ENCODE data around the gene SOX4.
A peak's percentile ranks its signal among the peaks of the same experiment; 100 is the strongest.

The SOX4 gene

DNA sequence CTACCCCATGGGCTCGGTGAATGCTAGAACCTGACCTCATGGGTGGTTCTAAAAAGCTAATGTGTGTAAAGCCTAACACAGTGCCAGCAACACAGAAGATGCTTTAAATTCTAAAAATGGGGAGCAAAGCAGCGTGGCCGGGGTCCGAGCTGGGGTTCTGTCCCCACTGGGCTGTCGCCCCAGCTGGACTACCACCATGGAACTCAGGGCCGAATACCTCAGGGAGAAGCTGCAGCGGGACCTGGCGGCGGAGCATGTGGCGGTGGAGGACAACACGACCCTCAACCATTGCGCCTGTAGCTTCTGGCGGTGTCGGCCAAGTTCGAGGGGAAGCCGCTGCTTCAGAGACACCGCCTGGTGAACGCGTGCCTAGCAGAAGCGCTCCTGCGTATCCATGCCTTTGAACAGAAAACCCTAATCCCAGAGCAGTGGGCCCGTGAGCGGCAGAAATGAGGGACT lies 8.4 kb downstream of the SOX4 start:
- no peak for DNase-seq
- 97% methylated on average over 23 of the region's 23 CpGs for WGBS
- Histone ChIP-seq H3K4me3 (ENCODE audit: insufficient read depth in 1 of 2, low read depth in 1 of 2, low read length in 2 of 2) (no peak overlapping the region), H3K79me1 (replicated peaks; ENCODE audit: low read length, poor library complexity, severe bottlenecking) (no peaks in the 10 kb centered on the region), H2AFZ (ENCODE audit: low read depth, low read length) (no peak overlapping the region), H3K9ac (ENCODE audit: low read length) (no peak overlapping the region), H3K18ac (ENCODE audit: low read depth in 1 of 2, low read length in 2 of 2) (no peak overlapping the region), H2BK5ac (ENCODE audit: low read depth, low read length, poor library complexity, severe bottlenecking) (no peak overlapping the region), H3K23ac (ENCODE audit: low read length in 2 of 2) (no peak overlapping the region), H3K4ac (ENCODE audit: low read depth in 1 of 2, low read length in 2 of 2) (no peak overlapping the region), H3K9me3 (ENCODE audit: control insufficient read depth, low read length) (no peaks in the 10 kb centered on the region), H3K14ac (ENCODE audit: low read length in 2 of 2) (no peak overlapping the region), H3K36me3 (ENCODE audit: control insufficient read depth in 1 of 2, insufficient read depth in 2 of 2, low read depth in 1 of 2, low read length in 2 of 2) (peaks cover 0 to 4% of the 10 kb centered on the region in 2 experiments), H2AK5ac (ENCODE audit: low read length, severe bottlenecking) (no peak overlapping the region), H2BK120ac (ENCODE audit: low read depth, low read length) (no peak overlapping the region), H3K4me2 (ENCODE audit: low read length, poor library complexity, severe bottlenecking) (no peak overlapping the region), H4K8ac (ENCODE audit: low read length) (no peak overlapping the region), H4K91ac (ENCODE audit: low read length) (no peak overlapping the region), H2BK15ac (ENCODE audit: low read depth, poor library complexity, severe bottlenecking) (no peak overlapping the region), H3K4me1 (ENCODE audit: control insufficient read depth, insufficient read depth, low read depth, low read length) (peaks cover 1% of the 10 kb centered on the region), H3K27me3 (ENCODE audit: control insufficient read depth in 1 of 2, insufficient read depth in 1 of 2, low read length in 2 of 2) (no peaks in the 10 kb centered on the region), H2BK12ac (ENCODE audit: low read length in 2 of 2) (no peak overlapping the region), H3K27ac (ENCODE audit: low read length, poor library complexity, severe bottlenecking) (no peak overlapping the region)

DNA sequence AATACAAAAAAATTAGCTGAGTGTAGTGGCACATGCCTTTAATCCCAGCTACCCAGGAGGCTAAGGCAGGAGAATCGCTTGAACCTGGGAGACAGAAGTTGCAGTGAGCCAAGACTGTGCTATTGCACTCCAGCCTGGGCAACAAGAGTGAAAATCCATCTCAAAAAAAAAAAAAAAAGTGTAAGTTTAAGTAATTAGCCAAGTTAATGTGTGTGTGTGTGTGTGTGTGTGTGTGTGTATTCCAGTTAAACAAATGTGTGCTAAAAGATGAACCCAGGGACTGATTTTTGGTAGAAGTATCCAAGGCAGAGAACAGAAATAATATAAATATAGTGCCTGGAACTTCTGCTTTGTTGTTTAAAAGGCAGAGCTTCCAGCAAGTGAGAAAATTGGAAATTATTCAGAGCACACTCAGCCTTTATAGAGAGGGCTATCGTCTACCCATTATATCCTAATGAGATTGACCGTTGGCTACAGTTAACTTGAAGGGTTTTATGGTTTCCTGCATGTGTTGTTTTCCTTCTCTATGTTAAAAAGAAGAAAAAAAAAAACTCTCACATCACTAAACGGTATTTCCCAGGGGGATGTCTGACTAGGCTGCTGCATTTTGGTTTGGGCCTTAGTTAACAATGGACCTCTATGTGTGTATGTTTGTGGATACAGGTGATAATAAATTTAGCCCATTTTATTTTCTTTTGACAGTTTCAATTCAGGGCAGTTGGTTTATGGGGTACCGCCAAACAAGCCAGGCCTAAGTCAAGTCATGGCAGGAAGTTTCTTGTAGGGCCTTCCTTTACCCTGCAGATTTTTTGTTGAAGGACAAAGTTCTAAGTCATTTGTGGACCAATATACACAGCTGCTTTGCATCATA lies 9.8 kb downstream of the SOX4 start:
- H2BK5ac ChIP-seq (ENCODE audit: low read depth, low read length, poor library complexity, severe bottlenecking), result peak overlapping the region; percentile 51
- no peaks in the 10 kb centered on the region for H3K27me3 ChIP-seq (ENCODE audit: control insufficient read depth in 1 of 2, insufficient read depth in 1 of 2, low read length in 2 of 2)
- H4K91ac ChIP-seq (ENCODE audit: low read length), result no peak overlapping the region
- H3K9ac ChIP-seq (ENCODE audit: low read length), result no peak overlapping the region
- H3K4me3 ChIP-seq (ENCODE audit: insufficient read depth in 1 of 2, low read depth in 1 of 2, low read length in 2 of 2), result no peak overlapping the region
- H3K4ac ChIP-seq (ENCODE audit: low read depth in 1 of 2, low read length in 2 of 2), result no peak overlapping the region
- no peak overlapping the region for H2BK15ac ChIP-seq (ENCODE audit: low read depth, poor library complexity, severe bottlenecking)
- no peaks in the 10 kb centered on the region for H3K79me1 ChIP-seq (replicated peaks; ENCODE audit: low read length, poor library complexity, severe bottlenecking)
- no peak overlapping the region for H4K8ac ChIP-seq (ENCODE audit: low read length)
- H2AFZ ChIP-seq (ENCODE audit: low read depth, low read length), result no peak overlapping the region
- peaks cover 1% of the 10 kb centered on the region for H3K4me1 ChIP-seq (ENCODE audit: control insufficient read depth, insufficient read depth, low read depth, low read length)
- no peak overlapping the region for H3K4me2 ChIP-seq (ENCODE audit: low read length, poor library complexity, severe bottlenecking)
- no peak for DNase-seq
- no peak overlapping the region for H3K14ac ChIP-seq (ENCODE audit: low read length in 2 of 2)
- H3K36me3 ChIP-seq (ENCODE audit: control insufficient read depth in 1 of 2, insufficient read depth in 2 of 2, low read depth in 1 of 2, low read length in 2 of 2), result peaks cover 0 to 4% of the 10 kb centered on the region in 2 experiments
- H3K9me3 ChIP-seq (ENCODE audit: control insufficient read depth, low read length), result no peaks in the 10 kb centered on the region
- 76% methylated on average over 3 of the region's 5 CpGs for WGBS
- H3K23ac ChIP-seq (ENCODE audit: low read length in 2 of 2), result no peak overlapping the region
- no peak overlapping the region for H3K27ac ChIP-seq (ENCODE audit: low read length, poor library complexity, severe bottlenecking)
- no peak overlapping the region for H2AK5ac ChIP-seq (ENCODE audit: low read length, severe bottlenecking)
- H2BK12ac ChIP-seq (ENCODE audit: low read length in 2 of 2), result no peak overlapping the region
- no peak overlapping the region for H3K18ac ChIP-seq (ENCODE audit: low read depth in 1 of 2, low read length in 2 of 2)
- H2BK120ac ChIP-seq (ENCODE audit: low read depth, low read length), result no peak overlapping the region

DNA sequence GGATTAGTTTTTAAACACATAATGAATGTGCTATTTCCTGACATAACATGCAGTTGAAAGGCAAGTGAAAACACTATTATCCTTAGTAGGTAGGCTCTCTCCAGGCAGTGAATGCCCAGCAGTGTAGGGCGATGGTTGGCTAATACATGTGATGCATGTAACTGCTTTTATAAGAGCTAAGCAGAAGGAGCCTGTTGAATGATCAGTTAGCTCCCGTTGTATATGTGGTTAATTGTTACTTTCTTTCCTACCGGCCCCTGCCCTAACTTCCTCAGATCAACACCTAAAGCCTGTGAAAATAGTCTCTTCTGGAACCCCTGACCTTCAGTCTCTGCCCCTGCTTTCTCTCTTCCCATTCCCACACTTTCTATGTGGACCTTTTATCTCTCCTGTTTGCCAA lies 10.5 kb downstream of the SOX4 start:
- H2BK120ac ChIP-seq (ENCODE audit: low read depth, low read length), result no peak overlapping the region
- no peak overlapping the region for H3K4ac ChIP-seq (ENCODE audit: low read depth in 1 of 2, low read length in 2 of 2)
- H2BK5ac ChIP-seq (ENCODE audit: low read depth, low read length, poor library complexity, severe bottlenecking), result no peak overlapping the region
- no peaks in the 10 kb centered on the region for H3K27me3 ChIP-seq (ENCODE audit: control insufficient read depth in 1 of 2, insufficient read depth in 1 of 2, low read length in 2 of 2)
- H4K8ac ChIP-seq (ENCODE audit: low read length), result no peak overlapping the region
- H2BK12ac ChIP-seq (ENCODE audit: low read length in 2 of 2), result no peak overlapping the region
- no peak overlapping the region for H2AK5ac ChIP-seq (ENCODE audit: low read length, severe bottlenecking)
- no peak overlapping the region for H3K18ac ChIP-seq (ENCODE audit: low read depth in 1 of 2, low read length in 2 of 2)
- no peak overlapping the region for H3K4me2 ChIP-seq (ENCODE audit: low read length, poor library complexity, severe bottlenecking)
- no peak overlapping the region for H3K14ac ChIP-seq (ENCODE audit: low read length in 2 of 2)
- no peak overlapping the region for H3K4me3 ChIP-seq (ENCODE audit: insufficient read depth in 1 of 2, low read depth in 1 of 2, low read length in 2 of 2)
- DNase-seq, result no peak
- 88% methylated on average over 3 of the region's 3 CpGs for WGBS
- H3K27ac ChIP-seq (ENCODE audit: low read length, poor library complexity, severe bottlenecking), result no peak overlapping the region
- H3K9ac ChIP-seq (ENCODE audit: low read length), result no peak overlapping the region
- H3K23ac ChIP-seq (ENCODE audit: low read length in 2 of 2), result no peak overlapping the region
- peaks cover 0 to 4% of the 10 kb centered on the region in 2 experiments for H3K36me3 ChIP-seq (ENCODE audit: control insufficient read depth in 1 of 2, insufficient read depth in 2 of 2, low read depth in 1 of 2, low read length in 2 of 2)
- peaks cover under 1% of the 10 kb centered on the region for H3K4me1 ChIP-seq (ENCODE audit: control insufficient read depth, insufficient read depth, low read depth, low read length)
- H2BK15ac ChIP-seq (ENCODE audit: low read depth, poor library complexity, severe bottlenecking), result no peak overlapping the region
- H4K91ac ChIP-seq (ENCODE audit: low read length), result no peak overlapping the region
- H3K9me3 ChIP-seq (ENCODE audit: control insufficient read depth, low read length), result no peaks in the 10 kb centered on the region
- H3K79me1 ChIP-seq (replicated peaks; ENCODE audit: low read length, poor library complexity, severe bottlenecking), result no peaks in the 10 kb centered on the region
- peak overlapping the region; percentile 14 for H2AFZ ChIP-seq (ENCODE audit: low read depth, low read length)

DNA sequence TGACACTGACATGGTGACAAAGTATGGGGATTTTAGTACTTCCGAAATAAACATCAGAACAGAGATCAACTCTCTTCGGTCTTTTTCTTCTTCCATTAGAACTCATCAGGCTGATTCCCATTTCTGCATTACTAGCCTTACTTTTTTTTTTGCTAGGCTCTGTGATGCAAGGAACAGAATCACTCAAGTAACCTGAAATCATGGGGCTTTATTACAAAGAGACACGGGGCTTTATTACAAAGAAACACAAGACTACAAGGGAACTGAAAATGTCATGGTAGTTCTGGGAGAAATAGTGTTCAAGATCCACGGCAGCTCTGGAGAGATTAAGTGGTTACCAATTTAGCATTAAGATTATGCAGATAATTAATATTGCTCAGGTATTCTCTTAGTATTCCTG lies 11.6 kb downstream of the SOX4 start:
- no peak overlapping the region for H2BK12ac ChIP-seq (ENCODE audit: low read length in 2 of 2)
- no peak overlapping the region for H3K9ac ChIP-seq (ENCODE audit: low read length)
- no peak overlapping the region for H2BK5ac ChIP-seq (ENCODE audit: low read depth, low read length, poor library complexity, severe bottlenecking)
- H3K4me3 ChIP-seq (ENCODE audit: insufficient read depth in 1 of 2, low read depth in 1 of 2, low read length in 2 of 2), result no peak overlapping the region
- H2BK120ac ChIP-seq (ENCODE audit: low read depth, low read length), result no peak overlapping the region
- H3K14ac ChIP-seq (ENCODE audit: low read length in 2 of 2), result no peak overlapping the region
- H3K36me3 ChIP-seq (ENCODE audit: control insufficient read depth in 1 of 2, insufficient read depth in 2 of 2, low read depth in 1 of 2, low read length in 2 of 2), result peaks cover 0 to 4% of the 10 kb centered on the region in 2 experiments
- H3K23ac ChIP-seq (ENCODE audit: low read length in 2 of 2), result no peak overlapping the region
- H4K91ac ChIP-seq (ENCODE audit: low read length), result no peak overlapping the region
- no peak overlapping the region for H2AFZ ChIP-seq (ENCODE audit: low read depth, low read length)
- H3K4me1 ChIP-seq (ENCODE audit: control insufficient read depth, insufficient read depth, low read depth, low read length), result no peaks in the 10 kb centered on the region
- DNase-seq, result no peak
- no peak overlapping the region for H3K4ac ChIP-seq (ENCODE audit: low read depth in 1 of 2, low read length in 2 of 2)
- H3K27ac ChIP-seq (ENCODE audit: low read length, poor library complexity, severe bottlenecking), result no peak overlapping the region
- H3K27me3 ChIP-seq (ENCODE audit: control insufficient read depth in 1 of 2, insufficient read depth in 1 of 2, low read length in 2 of 2), result no peaks in the 10 kb centered on the region
- H2AK5ac ChIP-seq (ENCODE audit: low read length, severe bottlenecking), result no peak overlapping the region
- no peak overlapping the region for H2BK15ac ChIP-seq (ENCODE audit: low read depth, poor library complexity, severe bottlenecking)
- no peaks in the 10 kb centered on the region for H3K79me1 ChIP-seq (replicated peaks; ENCODE audit: low read length, poor library complexity, severe bottlenecking)
- no peaks in the 10 kb centered on the region for H3K9me3 ChIP-seq (ENCODE audit: control insufficient read depth, low read length)
- over 99% methylated on average over 3 of the region's 4 CpGs for WGBS
- no peak overlapping the region for H3K18ac ChIP-seq (ENCODE audit: low read depth in 1 of 2, low read length in 2 of 2)
- H4K8ac ChIP-seq (ENCODE audit: low read length), result no peak overlapping the region
- H3K4me2 ChIP-seq (ENCODE audit: low read length, poor library complexity, severe bottlenecking), result no peak overlapping the region
